ENCODE results near the gene TRIM66. TPM values are rescaled to one million over a fixed set of nuclear protein-coding genes. Genes with fewer than 3 reads are reported as not detected.

TRIM66 gene
- total RNA-seq, 1 experiment from 2014 or later = 2.1 TPM

- H3K27me3 Mint-ChIP-seq (ENCODE audit: low read depth) = no peaks in the 10 kb centered on the region
- no peak overlapping the region for H2AK5ac ChIP-seq (ENCODE audit: insufficient read length, low read length)
- no peak overlapping the region for H2BK12ac ChIP-seq (ENCODE audit: insufficient read length, low read depth, low read length)
- H2BK5ac ChIP-seq (ENCODE audit: insufficient read length, low read length) = no peak overlapping the region
- no peak overlapping the region for H3K56ac ChIP-seq (ENCODE audit: insufficient read length, low read depth, low read length)
- no peak overlapping the region for H4K8ac ChIP-seq (replicated peaks; ENCODE audit: insufficient read length, low read depth, low read length)
- H4K20me1 ChIP-seq (ENCODE audit: control insufficient read depth, insufficient read depth, insufficient read length) = no peaks in the 10 kb centered on the region
- no peak overlapping the region for H3K4me2 ChIP-seq (ENCODE audit: insufficient read depth, insufficient read length, low read length)
- no peak overlapping the region for H3K9ac ChIP-seq (ENCODE audit: extremely low read depth, insufficient read length, low read length)
- H3K23me2 ChIP-seq (ENCODE audit: insufficient read length, low read depth, low read length, poor library complexity, severe bottlenecking) = no peaks in the 10 kb centered on the region
- no CpG with 5 or more reads among the region's 2 CpGs for WGBS (ENCODE audit: extremely low coverage, insufficient read length, low lambda C conversion rate)
- no peaks in the 10 kb centered on the region; a peak in 1 of 5 replicates for H3K9me3 Mint-ChIP-seq
- H3K4me3 Mint-ChIP-seq = no peak overlapping the region
- H3K36me3 Mint-ChIP-seq (ENCODE audit: insufficient read depth in 1 of 3, low read depth in 3 of 3) = no peaks in the 10 kb centered on the region; a peak in 1 of 7 replicates
- H2BK120ac ChIP-seq (ENCODE audit: low read depth, low read length, poor library complexity, severe bottlenecking) = no peak overlapping the region
- H3K9me3 ChIP-seq (ENCODE audit: control insufficient read depth, low read depth, low read length) = no peaks in the 10 kb centered on the region
- H3K4ac ChIP-seq (ENCODE audit: low read depth, low read length) = no peak overlapping the region
- H2AFZ ChIP-seq (ENCODE audit: low read length) = no peak overlapping the region
- no peak overlapping the region for H4K91ac ChIP-seq (ENCODE audit: insufficient read length, low read depth, low read length)
- no peaks in the 10 kb centered on the region for H3K27me3 ChIP-seq (ENCODE audit: insufficient read depth, low read length)
- H3K79me1 ChIP-seq (ENCODE audit: insufficient read depth, low read depth, low read length, poor library complexity, severe bottlenecking) = no peaks in the 10 kb centered on the region
- no peak overlapping the region for H3K27ac ChIP-seq (ENCODE audit: insufficient read length, low read depth, low read length)
- H4K5ac ChIP-seq (ENCODE audit: insufficient read length, low read depth, low read length) = no peak overlapping the region
- no peak for DNase-seq
- no peak overlapping the region for H3K14ac ChIP-seq (ENCODE audit: insufficient read depth, low read length)
- no peak overlapping the region for H3K27ac Mint-ChIP-seq
- H3K79me2 ChIP-seq (ENCODE audit: insufficient read depth, low read length) = no peaks in the 10 kb centered on the region
- H2BK15ac ChIP-seq (ENCODE audit: low read depth, low read length) = no peak overlapping the region
- H3K23ac ChIP-seq (ENCODE audit: insufficient read length, low read depth, low read length) = no peak overlapping the region
- no peak overlapping the region for H3T11ph ChIP-seq (ENCODE audit: low read length)
- TF ChIP-seq, protein P1, sequence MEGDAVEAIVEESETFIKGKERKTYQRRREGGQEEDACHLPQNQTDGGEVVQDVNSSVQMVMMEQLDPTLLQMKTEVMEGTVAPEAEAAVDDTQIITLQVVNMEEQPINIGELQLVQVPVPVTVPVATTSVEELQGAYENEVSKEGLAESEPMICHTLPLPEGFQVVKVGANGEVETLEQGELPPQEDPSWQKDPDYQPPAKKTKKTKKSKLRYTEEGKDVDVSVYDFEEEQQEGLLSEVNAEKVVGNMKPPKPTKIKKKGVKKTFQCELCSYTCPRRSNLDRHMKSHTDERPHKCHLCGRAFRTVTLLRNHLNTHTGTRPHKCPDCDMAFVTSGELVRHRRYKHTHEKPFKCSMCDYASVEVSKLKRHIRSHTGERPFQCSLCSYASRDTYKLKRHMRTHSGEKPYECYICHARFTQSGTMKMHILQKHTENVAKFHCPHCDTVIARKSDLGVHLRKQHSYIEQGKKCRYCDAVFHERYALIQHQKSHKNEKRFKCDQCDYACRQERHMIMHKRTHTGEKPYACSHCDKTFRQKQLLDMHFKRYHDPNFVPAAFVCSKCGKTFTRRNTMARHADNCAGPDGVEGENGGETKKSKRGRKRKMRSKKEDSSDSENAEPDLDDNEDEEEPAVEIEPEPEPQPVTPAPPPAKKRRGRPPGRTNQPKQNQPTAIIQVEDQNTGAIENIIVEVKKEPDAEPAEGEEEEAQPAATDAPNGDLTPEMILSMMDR (conservative IDR thresholded peaks at IDR 0.05) = no peak
- no peak overlapping the region for H2BK20ac ChIP-seq (ENCODE audit: low read depth, low read length, poor library complexity, severe bottlenecking)
- H3K4me1 ChIP-seq (ENCODE audit: insufficient read depth, low read length) = no peaks in the 10 kb centered on the region
- no peak overlapping the region for H3K18ac ChIP-seq (ENCODE audit: insufficient read length, low read depth, low read length)
- no peaks in the 10 kb centered on the region for H3K4me1 Mint-ChIP-seq
Observed at GRCh38 chr11:8649361-8649760, 33.1 kb downstream of the TRIM66 start.
